Measurements from ENCODE around the gene CD2BP2. TPM values are rescaled to one million over a fixed set of nuclear protein-coding genes. Genes with fewer than 3 reads are reported as not detected.

CD2BP2 gene
- total RNA-seq, 1 donor from 2014 or later = 77.2 TPM

DNA sequence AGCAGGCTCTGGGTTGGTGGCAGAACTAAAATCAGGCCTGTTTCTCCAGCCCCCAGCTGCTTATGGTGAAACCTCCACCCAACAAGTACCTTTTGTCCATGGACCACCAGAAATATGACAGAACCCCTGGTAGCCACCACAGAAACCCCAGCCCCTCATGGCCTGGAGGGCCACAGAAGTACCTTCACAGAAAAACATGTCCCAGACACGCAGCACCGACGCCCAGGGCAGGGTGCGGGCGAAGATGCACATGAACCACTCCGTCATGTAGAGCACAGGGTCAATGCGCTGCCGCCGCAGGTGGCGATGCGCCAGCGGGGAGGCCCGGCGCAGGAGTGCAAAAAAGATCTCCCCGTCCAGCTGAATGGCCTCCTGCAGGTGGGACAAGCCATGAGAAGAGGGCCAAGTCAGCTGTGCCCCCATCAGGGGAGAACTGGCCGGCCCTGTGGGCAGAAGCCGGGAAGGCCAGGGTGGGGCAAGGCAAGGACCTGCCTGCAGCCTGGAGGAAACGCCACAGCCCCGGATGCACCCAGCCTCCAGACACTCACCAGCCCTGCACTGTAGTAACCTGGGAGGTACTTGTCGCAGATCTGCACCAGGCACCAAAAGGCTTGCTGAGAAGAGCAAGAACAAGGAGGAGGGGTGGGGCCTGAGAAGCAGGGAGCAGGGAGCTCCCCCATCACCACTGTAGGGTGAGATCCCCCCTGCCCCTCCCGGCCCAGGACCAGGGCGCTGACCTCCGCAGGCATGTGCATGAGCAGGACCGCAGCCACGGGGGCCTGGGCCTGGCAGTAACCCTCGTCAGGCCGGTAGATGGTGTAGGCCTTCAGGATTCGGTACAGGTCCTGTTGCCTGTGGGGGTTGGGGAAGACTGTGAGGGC, 4.1 kb upstream of the CD2BP2 start:
- Mint-ChIP-seq H3K27ac (ENCODE audit: unreplicated experiment) (peak overlapping the region; percentile 24), H3K27me3 (ENCODE audit: unreplicated experiment) (peaks cover 24% of the 10 kb centered on the region), H3K36me3 (ENCODE audit: low read depth, unreplicated experiment) (peaks cover 33% of the 10 kb centered on the region), H3K4me3 (ENCODE audit: unreplicated experiment) (no peak overlapping the region), H3K4me1 (ENCODE audit: unreplicated experiment) (peaks cover 22% of the 10 kb centered on the region), H3K9me3 (ENCODE audit: unreplicated experiment) (no peaks in the 10 kb centered on the region)
- TF ChIP-seq, protein P1, sequence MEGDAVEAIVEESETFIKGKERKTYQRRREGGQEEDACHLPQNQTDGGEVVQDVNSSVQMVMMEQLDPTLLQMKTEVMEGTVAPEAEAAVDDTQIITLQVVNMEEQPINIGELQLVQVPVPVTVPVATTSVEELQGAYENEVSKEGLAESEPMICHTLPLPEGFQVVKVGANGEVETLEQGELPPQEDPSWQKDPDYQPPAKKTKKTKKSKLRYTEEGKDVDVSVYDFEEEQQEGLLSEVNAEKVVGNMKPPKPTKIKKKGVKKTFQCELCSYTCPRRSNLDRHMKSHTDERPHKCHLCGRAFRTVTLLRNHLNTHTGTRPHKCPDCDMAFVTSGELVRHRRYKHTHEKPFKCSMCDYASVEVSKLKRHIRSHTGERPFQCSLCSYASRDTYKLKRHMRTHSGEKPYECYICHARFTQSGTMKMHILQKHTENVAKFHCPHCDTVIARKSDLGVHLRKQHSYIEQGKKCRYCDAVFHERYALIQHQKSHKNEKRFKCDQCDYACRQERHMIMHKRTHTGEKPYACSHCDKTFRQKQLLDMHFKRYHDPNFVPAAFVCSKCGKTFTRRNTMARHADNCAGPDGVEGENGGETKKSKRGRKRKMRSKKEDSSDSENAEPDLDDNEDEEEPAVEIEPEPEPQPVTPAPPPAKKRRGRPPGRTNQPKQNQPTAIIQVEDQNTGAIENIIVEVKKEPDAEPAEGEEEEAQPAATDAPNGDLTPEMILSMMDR (IDR thresholded peaks at IDR 0.05; ENCODE audit: unreplicated experiment) = no peak
- no peak for DNase-seq (ENCODE audit: low spot score)

DNA sequence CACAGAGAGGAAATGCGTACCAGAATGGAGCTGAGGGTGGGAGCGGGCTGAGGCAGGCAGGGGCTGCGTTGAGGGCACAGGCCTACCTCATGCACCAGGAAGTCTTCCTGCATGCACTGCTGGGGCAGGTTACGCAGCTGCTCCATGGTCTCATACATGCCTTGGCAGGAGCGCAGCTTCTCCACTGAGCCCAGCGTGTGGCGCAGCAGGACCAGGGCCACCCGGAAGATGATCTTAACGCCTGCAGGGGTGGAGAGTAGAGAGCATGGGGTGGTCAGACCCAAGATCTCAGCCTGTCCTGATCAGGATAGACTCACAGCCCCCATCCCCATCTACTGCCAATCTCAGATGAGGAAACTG, 3.4 kb upstream of the CD2BP2 start:
- Mint-ChIP-seq H3K36me3 (ENCODE audit: low read depth, unreplicated experiment) (peaks cover 34% of the 10 kb centered on the region), H3K4me1 (ENCODE audit: unreplicated experiment) (peaks cover 27% of the 10 kb centered on the region), H3K9me3 (ENCODE audit: unreplicated experiment) (no peaks in the 10 kb centered on the region), H3K27me3 (ENCODE audit: unreplicated experiment) (peaks cover 25% of the 10 kb centered on the region), H3K4me3 (ENCODE audit: unreplicated experiment) (no peak overlapping the region), H3K27ac (ENCODE audit: unreplicated experiment) (no peak overlapping the region)
- TF ChIP-seq, protein P1 (IDR thresholded peaks at IDR 0.05; ENCODE audit: unreplicated experiment) = no peak
- DNase-seq (ENCODE audit: low spot score) = no peak

DNA sequence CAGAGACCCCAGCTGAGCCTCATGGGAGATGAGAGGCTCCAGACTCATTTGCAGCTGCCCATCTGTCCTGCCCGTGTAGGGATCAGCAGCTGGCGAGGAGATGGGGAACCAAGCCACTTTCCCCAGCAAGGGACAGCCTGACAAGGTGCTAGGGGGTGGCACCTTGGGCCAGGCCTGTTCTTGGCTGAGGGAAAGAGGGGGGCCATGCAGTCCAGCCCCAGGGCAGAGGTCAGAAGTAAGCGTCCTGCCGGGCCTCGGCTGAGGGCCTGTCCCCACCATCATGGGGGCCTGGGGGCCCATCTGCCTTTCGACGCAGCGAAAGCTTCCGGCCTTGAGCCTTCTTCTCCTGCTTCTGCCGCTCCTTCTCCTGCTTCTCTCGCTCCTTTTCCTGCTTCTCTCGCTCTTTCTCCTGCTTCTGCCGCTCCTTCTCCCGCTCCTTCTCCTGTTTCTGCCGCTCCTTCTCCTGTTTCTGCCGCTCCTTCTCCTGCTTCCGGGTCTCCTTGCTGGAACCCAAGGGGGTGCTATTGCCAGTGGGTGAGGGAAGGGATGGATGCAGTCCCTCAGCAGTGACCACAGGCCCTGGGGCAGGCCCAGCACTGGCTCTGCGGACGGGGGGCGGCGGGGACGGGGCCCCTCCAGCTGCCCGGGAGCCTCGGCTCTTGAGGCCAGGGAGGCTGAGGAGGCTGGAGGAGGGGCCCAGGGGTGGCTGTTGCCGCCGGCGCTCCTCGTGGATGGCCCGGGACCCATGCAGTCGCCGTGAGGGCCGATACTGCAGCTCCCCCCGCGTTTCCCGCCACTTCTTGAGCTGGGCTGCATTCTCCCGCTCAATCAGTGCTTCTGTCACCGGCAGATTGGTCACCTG, 2.8 kb upstream of the CD2BP2 start:
- peaks cover 27% of the 10 kb centered on the region for H3K4me1 Mint-ChIP-seq (ENCODE audit: unreplicated experiment)
- peaks cover 27% of the 10 kb centered on the region for H3K36me3 Mint-ChIP-seq (ENCODE audit: low read depth, unreplicated experiment)
- TF ChIP-seq, protein P1 (IDR thresholded peaks at IDR 0.05; ENCODE audit: unreplicated experiment) = no peak

DNA sequence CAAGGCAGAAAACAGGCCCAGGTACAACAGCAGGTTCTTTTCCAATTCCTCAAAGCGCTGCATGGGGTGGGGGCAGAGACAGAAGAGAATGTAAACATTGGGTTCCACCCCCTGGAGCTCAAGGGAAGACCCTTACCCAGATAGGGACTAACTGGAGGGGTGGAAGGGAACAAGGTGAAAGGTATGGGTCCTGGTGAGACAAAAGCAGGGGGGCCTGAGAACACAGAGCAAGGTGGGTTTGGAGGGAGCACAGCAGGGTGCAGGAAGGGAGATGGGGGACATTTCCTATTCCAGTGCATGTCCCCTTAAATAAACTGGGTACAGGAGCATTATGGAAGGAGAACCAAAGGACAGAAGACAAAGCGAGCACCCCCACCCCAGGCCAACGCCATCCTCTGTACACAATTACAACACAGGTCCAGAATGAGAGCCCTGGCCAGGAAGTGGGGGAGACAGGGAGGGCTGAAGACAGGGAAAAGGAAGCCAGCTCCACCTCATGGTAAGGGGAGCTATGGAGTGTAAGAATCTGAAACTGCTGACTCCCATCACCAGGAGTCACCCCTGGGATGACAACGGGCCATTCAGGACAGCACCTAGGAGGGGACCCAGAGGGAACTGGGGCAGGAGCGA, 2.1 kb upstream of the CD2BP2 start:
- H3K4me1 Mint-ChIP-seq (ENCODE audit: unreplicated experiment) = peaks cover 27% of the 10 kb centered on the region
- no peak for DNase-seq (ENCODE audit: low spot score)
- H3K36me3 Mint-ChIP-seq (ENCODE audit: low read depth, unreplicated experiment) = peaks cover 23% of the 10 kb centered on the region
- TF ChIP-seq, protein P1 (IDR thresholded peaks at IDR 0.05; ENCODE audit: unreplicated experiment) = no peak
- H3K9me3 Mint-ChIP-seq (ENCODE audit: unreplicated experiment) = no peaks in the 10 kb centered on the region
- peaks cover 34% of the 10 kb centered on the region for H3K27me3 Mint-ChIP-seq (ENCODE audit: unreplicated experiment)
- H3K4me3 Mint-ChIP-seq (ENCODE audit: unreplicated experiment) = peak overlapping the region; percentile 63
- H3K27ac Mint-ChIP-seq (ENCODE audit: unreplicated experiment) = peak overlapping the region; percentile 59

More for the DNA sequence above, 2.8 kb upstream of the CD2BP2 start:
- peak overlapping the region; percentile 59 for H3K27ac Mint-ChIP-seq (ENCODE audit: unreplicated experiment)
- H3K4me3 Mint-ChIP-seq (ENCODE audit: unreplicated experiment) = peak overlapping the region; percentile 69
- DNase-seq (ENCODE audit: low spot score) = no peak
- peaks cover 28% of the 10 kb centered on the region for H3K27me3 Mint-ChIP-seq (ENCODE audit: unreplicated experiment)
- H3K9me3 Mint-ChIP-seq (ENCODE audit: unreplicated experiment) = no peaks in the 10 kb centered on the region
